DMS153 treated with DMSO at 0.1 percent for 48 hours (cell line): Measurements from ENCODE around the gene ANKRD53.

ENCODE experiments used
- DNase-seq: peaks from one replicate; lab custom pipeline; 2025; ENCODE audit not compliant: unreplicated experiment; lab: John Stamatoyannopoulos, UW

Gene ANKRD53

GRCh38 chr2:70978341-70979179, at the start of gene ANKRD53:
ANKRD53 (plus strand) TSS chr2:70978630; CDS start chr2:70978646, 16 bp downstream.
- DNase-seq = peak; percentile 23

GRCh38 chr2:70930371-70931329, 47.8 kb upstream of the ANKRD53 start:
- no peak for DNase-seq

DNA sequence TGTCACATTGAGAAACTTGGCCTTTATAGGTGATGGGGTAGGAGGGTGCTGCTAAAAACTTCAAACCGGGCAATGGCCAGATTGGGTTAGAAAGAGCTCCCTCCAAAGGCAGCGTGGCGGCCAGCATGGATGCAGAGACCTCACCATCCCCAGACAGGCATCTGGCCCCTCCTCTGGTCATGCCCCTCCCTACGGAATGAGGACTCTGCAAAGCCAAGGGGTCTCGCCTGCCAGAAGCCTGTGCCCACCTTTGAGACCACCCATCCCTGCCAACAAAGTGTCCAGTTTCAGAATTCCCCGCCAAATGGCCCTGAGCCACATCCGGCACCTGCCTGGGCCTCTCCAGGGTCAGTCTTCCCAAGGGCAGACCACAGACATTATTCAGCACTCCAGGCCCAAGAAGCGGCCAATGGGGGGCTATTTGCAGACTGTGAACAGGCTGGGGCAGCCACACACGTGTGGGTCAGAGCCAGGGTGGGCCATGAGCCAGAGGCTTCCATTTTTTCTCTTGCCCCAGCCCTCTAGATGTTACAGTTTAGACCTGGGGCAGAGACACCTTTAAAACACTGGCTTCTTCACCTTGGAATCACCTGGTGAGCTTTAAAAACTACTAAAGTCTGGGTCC, 46.9 kb upstream of the ANKRD53 start:
- DNase-seq = no peak

- no peak for DNase-seq
Observed at GRCh38 chr2:70932631-70933230, 45.7 kb upstream of the ANKRD53 start.

DNA sequence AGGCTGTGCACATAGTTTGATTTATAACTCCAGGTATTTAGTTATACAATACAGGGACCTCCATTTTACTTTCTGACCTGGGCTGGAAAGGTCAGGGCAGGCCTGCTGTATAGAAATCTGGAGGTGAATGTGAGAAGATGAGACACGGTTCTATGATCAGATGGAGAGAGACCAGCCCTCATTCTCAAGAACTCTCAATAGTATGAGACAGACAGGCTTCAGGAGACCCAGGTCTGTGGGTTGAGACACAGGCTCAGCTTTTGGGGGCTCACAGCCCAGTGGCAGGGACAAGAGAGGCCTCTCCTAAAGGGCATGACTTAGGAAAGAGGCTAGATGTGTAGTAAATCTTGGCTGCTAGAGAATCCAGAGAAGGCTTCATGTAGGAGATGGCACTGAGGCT, 43.4 kb upstream of the ANKRD53 start:
- no peak for DNase-seq

DNA sequence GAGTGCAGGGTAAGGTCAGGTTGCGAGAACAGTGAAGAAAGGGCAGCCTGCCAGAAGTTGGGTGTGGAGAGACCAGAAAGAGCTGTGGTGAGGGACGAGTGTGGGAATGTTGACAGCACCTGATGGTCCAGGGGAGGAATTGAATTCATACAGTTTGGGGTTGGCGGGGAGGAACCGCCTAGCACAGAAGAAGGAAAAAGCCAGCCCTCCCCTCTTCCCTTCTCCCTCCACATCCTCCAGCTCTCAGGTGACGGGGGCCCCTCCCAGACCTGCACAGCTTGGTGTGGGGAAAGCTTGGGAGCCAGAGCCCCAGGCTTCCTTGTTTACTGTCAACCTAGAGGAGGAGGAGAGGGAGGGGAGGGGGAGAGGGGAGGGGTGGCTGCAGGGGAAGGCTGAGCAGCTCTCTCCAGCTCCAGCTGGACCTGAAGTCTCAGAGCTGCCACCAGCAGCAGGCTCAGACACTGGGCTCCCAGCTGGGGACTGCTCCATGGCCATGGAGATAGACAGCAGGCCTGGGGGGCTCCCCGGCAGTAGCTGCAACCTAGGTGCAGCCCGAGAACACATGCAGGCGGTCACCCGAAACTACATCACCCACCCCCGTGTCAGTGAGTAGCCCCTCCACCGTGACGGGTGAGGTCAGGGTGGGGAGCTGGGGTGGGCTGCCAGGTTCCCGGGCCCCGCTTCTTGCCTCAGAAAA, 42.8 kb upstream of the ANKRD53 start, which contains the start of gene ATP6V1B1:
Gene ATP6V1B1, plus strand, starts transcription at position 433 of the 697 bp plus-strand sequence. Its CDS starts 55 bp downstream, at position 488.
- DNase-seq = peak; percentile 36

- no peak for DNase-seq
Observed at GRCh38 chr2:70936165-70936978, 42.1 kb upstream of the ANKRD53 start.

DNA sequence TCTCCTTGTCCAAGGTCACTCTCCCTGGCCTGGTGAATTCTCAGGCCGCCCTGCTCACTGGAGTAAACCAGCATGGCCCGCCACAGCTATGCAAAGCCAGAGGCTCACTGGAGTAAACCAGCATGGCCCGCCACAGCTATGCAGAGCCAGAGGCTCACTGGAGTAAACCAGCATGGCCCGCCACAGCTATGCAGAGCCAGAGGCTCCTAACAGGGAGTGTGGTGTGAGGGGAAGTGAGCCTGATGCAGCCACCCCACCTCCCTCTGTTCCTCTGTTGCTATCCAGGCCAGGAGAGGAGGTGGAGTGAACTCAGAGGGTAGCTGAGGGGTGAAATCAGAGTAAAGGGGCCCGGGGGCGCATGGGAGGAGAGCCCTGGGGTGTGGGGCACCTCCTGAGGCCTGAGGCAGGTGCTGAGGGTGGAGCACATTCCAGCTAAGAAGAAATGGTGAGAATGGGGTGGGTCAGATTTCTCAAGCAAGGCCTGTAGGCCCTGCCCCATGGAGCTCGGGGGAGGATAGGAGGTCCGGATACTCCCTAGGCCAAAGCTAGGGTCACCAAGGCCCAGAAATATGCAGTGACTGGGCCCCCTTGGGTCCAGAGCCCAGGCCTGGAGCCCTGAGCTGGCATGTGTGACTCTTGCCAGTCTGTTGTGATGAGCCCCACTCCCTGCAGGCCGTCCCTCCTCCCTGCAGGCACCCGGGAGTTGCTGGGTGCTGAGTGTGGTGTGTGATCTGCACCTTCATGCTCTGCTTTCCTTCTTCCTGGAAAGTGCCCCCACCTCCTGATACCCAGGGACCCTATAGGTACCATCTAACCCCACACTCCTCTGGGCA, 41.2 kb upstream of the ANKRD53 start:
- DNase-seq = no peak

GRCh38 chr2:70937866-70938585, 40.4 kb upstream of the ANKRD53 start:
- DNase-seq = no peak

DNA sequence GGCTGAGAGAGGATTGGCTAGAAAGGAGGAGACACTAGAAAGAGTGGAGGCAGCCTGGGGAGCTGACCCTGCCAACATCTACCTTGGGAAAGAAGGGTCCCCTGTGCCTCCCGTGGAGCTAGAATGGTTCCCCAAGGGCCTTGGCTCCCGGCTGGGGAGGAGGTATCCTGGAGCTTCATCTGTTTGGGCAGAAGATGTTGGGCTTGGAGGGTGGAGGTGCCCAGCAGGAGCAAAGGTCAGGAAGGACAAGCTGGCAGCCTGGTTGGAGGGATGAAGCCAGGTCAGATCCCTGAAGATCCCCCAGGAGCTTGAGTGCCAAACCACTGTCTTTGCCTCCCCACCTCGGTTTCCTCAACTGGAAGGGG, 39.9 kb upstream of the ANKRD53 start:
- no peak for DNase-seq

DNA sequence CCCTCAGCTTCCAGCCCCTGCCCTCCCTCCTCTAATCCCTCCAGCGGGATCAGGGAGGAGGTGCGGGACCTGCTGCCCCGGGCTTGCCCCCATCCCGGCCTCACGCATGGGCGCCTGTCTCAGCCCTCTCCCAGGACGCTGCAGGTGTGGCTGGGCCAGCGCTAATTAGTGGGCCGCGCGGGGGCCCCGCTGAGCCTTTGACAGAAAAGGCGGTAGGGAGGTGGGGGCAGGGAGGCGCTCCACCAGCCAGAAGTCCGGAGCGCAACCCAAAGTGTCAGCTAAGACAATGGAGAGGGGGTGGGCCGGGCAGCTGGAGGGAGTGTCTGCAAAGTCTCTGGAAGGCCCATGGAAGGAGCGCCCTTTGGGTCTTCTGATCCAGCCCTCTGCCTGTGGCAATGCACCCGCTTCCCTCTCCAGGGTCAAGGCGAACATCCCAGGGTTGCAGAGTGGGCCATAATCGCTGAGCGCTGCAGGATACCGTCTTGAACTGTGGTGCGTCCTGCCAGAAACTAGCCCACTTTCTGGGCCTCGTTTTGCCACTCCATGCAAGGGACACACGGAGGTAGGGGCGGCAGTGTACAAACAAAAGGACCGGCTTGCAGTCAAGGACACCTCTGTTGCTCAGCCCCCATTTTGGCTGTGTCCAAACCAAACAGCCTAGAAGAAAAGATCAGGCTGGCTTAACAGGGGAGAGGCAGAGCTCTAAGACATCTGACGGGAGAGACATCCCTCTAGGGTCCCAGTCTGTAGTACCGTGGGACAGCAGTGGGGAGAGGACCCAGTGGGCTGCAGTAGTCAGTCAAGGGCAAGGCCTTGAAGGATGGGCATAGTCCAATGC, 39.2 kb upstream of the ANKRD53 start:
- DNase-seq = no peak

DNA sequence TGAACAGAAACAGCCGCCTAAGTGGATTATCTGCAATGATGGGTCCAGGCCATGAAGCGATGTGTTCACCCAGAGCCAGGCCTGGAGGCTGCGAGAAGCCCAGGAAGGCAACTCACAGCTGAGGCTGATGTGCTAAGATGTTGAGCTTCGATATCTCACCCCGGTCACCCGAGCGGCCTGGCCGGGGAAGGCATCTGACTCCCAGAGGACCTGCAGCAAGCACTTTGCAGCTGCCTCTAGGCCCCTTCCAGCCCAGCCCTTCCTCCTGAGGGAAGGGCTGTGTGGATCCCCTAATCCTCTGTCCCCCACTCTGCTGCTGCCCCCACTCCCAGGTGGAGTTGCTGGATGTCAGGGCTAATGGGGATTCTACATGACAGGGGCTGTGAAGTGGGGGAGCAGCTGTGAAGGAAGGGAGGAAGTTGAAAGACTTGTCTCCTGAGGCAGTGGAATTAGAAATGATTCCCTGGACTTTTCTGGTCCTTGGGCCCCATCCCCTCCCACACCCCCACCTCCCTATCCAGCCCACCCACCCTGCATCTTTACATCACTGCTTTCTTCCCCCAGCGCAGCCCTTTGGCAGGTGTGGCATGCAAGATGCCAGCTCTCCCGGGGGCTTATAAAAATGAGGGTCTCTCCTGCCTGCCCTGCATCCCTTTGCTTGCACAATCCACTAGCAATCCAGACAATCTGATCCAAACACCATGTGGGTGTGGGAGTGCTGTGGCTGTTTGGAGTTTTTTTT, 38.4 kb upstream of the ANKRD53 start:
- DNase-seq = no peak

- DNase-seq = no peak
Observed at GRCh38 chr2:70941186-70941585, 37.2 kb upstream of the ANKRD53 start.

DNA sequence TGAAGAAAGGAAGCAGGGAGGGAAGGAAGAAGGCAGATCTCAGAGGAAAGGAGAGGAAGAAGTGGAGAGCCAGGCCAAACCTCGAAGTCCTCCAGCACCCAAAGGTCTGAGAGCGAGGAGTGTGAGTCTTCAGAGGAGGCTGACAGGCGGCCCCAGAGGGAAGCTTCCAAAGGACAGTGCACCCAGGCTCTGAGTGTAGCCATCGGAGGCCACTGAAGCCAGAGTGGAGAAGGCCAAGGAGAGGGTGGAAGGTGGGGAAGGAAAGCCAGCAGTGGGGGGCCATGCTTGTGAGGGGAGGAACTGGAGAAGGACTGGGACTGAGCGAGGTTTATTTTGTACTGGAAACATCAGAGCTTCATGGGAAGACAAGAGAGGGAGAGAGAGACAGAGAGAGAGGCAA, 36.7 kb upstream of the ANKRD53 start:
- DNase-seq = no peak

DNA sequence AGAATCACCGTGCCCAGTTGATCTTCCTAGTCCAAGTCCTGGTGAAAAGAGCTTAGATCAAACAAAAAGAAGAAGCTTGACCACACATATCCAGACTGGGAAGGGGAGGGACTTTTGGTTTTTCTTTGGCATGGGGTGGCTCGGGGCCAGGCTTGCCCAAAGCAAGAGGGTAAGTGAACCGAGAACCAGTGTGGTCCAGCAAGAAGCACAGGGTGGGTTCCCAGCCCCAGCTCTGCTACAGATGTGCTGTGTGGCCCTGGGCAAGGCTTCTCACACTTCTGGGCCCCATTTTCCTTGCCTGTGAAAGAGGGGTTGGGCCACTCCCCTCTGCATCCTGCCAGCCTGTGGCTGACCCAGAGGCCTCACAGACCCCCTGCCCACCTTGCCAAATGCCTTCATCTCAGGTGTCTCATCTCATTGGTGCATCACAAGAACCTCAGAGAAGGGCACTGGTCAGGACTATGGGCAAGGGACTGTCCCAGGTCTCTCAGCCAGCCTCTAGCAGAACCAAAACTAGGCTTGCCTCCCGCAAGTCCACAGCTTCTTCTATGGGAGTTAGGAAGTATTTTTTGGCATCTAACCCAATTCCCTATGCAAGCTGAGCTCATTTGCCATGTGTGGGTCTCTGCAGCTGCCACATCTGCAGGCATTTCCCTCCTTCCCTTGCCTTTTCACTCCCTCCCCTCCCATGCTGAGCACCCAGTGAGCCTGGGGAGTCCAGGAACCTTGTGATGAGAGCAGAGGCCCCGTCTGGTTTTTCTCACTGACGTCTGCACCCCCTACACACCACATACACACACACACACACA, 35.8 kb upstream of the ANKRD53 start:
- no peak for DNase-seq
